T-helper 2 cell (primary cell): ENCODE results near the gene NSDHL.
"Not testable (repeated sequence)": the region's sequence is repeated elsewhere in the genome, so short reads cannot be mapped to it uniquely, and the experiment has no call there.

Experiments
- DNase-seq, 5 experiments: peaks; one replicate each; pipeline versions ENCODE4 v3.0.0 to v3.0.0-alpha.2; 2012 to 2022
- total RNA-seq, 2 donors: gene quantifications; one replicate each; lab custom pipeline; 2026; lab: John Stamatoyannopoulos, UW

Gene NSDHL
- total RNA-seq: 3.7 to 5.1 reads per million in 2 donors

- DNase-seq: peak; percentile 79 to 97 (median 89)
Measured at GRCh38 chrX:152830312-152831305, at the start of gene NSDHL, which contains the start of gene CETN2. Gene NSDHL, plus strand, starts transcription at chrX:152831063. Its CDS starts 15,262 bp downstream, at chrX:152846325. Gene CETN2, minus strand, starts transcription at chrX:152830757. Its CDS starts 47 bp downstream, at chrX:152830710.

- not testable (repeated sequence) for DNase-seq
Measured at GRCh38 chrX:152787062-152787461, 43.8 kb upstream of the NSDHL start.

DNA sequence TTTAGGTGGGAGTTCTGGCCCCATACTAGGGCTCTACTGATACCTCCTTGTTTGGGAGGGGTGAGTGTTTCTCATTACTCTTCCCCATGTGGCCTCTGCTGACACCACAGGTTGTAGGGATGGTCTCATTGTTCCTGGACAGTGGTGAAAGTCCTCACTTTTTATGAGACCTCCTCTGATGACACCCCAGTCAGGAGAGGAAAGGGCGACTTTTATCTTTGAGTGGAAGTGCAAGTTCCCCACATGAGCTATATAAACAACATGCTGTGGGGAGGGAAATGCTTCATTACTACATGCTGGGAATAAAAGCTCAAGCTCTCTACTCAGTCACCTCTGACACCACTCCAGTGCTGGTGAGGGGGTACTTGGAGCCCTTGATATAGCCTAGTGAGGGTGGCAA, 31.9 kb upstream of the NSDHL start:
- no peak for DNase-seq

DNA sequence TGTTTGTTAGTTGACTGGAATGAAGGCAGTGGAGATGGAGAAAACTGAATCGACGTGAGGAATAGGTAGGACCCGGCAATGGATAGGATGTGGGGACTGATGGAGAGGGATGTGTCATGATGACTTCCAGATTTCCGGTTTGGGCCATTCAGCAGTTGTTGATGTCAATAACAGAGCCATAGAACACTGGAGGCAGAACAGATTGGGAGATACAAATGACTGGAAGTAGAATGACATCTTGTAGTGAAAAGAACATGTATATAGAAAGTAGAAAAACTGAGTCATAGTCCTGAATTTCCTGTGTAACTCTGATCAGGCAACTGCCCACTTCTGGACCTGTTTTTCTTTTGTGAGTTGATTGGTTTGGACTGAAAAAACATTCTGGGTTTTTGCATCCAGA, 24.8 kb upstream of the NSDHL start:
- no peak for DNase-seq

DNA sequence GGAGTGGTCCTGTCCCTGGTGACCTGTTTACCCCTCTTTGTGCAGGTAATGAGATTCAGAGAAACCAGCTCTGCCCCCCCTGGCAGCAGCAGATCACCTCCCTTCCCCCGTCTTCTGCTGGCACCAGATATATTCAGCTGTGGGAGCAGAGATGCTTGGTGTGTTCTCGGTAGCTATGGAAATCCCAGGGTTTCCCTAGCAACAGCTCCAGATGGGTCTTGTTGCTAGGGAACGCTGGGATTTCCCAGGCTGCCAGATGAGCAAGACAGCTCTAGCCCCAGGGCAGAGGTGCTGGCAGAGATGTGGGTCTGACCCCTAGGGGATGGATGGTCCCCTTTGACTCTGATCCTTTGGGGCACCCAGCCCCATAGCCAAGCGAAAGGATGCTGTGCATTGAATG, 20.5 kb upstream of the NSDHL start:
- no peak for DNase-seq

- no peak for DNase-seq
Measured at GRCh38 chrX:152813206-152813605, 17.7 kb upstream of the NSDHL start.

DNA sequence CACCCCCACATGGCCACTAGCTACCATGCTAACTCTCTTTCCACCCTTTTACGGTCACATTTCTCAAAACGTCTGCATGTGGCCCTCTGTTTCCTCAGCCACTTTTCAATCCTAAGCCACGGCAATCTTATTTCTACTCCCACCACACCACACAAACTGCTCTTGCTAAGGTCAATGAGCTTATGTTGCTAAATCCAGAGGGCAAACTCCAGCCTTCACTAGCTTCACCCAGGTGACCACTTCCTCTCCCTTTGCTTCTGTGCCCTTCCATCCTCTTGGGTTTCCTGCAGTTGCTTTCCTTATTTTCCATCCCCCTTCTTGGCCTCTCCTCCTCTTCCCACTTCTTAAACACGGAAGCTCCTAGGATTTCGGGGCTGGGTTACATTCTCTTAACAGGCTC, 16.8 kb upstream of the NSDHL start:
- no peak for DNase-seq

- DNase-seq: no peak
Measured at GRCh38 chrX:152817078-152817764, 13.6 kb upstream of the NSDHL start.

- DNase-seq: no peak
Measured at GRCh38 chrX:152818356-152818755, 12.5 kb upstream of the NSDHL start.

DNA sequence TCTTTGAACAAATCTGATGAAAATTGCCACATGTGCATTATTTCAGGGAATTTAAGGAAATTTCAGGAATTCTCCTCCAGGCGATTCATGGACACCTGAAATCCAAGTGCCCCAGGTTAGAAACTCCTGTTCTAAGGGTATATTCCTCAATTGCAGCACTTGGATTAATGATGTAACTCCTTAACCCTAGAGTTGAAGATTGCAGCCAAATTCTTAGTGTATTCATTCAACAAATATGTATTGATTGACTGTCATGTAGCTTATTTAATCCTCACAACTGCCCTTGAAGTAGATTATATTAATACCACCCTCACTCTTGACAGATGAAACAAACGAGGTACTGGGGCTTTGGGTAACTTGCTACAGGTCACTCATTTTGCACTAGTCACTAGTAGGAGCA, 11.6 kb upstream of the NSDHL start:
- no peak for DNase-seq

- no peak for DNase-seq
Measured at GRCh38 chrX:152819732-152820131, 11.1 kb upstream of the NSDHL start.

- peak in 1 of 5 experiments; percentile 3 for DNase-seq
Measured at GRCh38 chrX:152821145-152821765, 9.6 kb upstream of the NSDHL start.

DNA sequence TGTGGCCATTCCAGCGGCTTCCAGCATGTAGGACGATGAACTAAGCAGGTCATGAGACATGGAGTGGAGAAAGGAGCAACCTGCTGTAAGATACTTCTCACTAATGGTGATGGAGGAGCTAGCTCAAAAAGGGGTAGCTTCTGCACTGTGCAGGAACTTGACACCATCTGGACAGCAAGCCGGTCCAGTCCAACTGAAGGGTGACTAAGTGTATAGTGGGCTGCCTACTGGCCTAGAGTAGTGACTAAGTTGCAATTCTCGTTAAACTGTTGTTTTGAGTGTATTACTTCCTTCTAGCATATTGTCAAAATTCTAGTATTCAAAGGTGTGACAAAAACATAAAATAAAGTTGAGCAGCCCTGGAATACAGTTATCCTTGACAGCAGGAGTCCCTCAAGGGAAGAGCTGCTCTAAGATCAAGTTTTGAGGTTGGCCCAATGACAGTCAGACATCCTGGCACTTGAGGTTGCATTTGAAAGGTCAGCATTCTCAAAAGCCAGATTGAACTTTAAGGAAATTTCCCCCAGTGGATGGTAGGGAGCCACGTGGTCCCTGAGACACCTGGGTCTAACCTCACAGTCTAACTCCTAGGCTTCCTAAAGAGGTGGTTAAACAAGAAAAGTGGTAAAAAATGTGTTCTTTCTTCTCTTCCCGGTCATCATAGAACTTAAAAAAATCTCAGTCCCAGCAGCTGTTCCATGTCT, 8.3 kb upstream of the NSDHL start:
- no peak for DNase-seq

GRCh38 chrX:152823657-152824056, 7.2 kb upstream of the NSDHL start:
- no peak for DNase-seq

GRCh38 chrX:152824841-152825374, 6.0 kb upstream of the NSDHL start:
- no peak for DNase-seq

- DNase-seq: no peak
Measured at GRCh38 chrX:152831391-152831790, 528 bp downstream of the NSDHL start.

DNA sequence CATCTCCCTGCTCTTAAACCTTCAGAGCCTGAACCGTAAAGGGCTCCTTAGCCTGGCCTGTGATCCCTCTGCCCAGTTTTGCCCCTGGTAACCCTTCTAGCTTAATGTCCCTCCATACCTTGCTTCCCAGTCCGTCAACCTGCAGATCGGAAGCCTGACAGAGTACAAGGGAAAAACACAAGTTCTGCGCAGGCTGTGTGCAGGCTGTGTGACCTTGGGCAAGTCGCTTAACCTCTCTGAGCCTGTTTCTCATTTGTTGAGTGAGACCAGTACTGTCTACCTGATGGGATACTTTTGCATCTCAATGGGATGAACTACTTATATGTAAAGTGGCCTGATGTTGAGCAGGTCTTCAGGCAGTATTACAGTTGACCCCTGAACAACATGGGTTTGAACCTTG, 1.7 kb downstream of the NSDHL start:
- no peak for DNase-seq

- no peak for DNase-seq
Measured at GRCh38 chrX:152833378-152833777, 2.5 kb downstream of the NSDHL start.

DNA sequence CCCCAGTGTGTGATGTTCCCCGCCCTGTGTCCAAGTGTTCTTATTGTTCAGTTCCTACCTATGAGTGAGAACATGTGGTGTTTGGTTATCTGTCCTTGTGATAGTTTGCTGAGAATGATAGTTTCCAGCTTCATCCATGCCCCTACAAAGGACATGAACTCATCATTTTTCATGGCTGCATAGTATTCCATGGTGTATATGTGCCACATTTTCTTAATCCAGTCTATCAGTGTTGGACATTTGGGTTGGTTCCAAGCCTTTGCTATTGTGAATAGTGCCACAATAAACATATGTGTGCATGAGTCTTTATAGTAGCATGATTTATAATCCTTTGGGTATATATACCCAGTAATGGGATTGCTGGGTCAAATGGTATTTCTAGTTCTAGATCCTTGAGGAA, 4.6 kb downstream of the NSDHL start:
- not testable (repeated sequence) for DNase-seq

DNA sequence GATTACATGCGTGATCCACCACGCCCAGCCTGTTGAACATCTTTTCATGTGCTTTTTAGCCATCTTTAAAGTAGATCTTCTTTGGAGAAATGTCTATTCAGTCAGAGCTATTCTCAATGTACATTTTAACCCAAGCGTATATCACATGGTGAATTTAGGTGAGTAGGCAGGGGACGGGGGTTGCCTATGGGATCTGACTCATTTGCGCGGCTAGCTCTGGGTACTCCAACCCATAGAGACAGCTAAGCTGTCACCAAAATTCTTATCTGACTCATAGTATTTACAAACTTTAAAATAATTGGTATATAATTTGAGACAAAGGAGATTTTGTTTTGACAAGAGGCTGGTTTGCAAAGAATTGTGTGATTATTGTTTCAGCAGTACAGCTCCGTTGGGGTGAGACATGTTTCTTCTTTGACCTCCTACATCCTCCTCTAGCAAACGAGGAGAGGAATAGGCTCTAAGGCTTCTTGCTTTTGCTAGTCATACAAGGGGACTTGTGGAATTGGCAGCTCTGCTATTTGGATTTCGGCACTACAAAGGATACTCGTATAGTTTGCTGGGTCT, 12.0 kb downstream of the NSDHL start:
- no peak for DNase-seq

- DNase-seq: no peak
Measured at GRCh38 chrX:152843852-152844251, 13.0 kb downstream of the NSDHL start.

- no peak for DNase-seq
Measured at GRCh38 chrX:152844256-152844655, 13.4 kb downstream of the NSDHL start.
